ENCODE data around the gene RAB25.

The RAB25 gene

GRCh38 chr1:156079762-156080161 lies 18.8 kb downstream of the RAB25 start:
- DNase-seq (ENCODE audit: low read depth), result no peak

- DNase-seq (ENCODE audit: low read depth), result no peak
These were observed 19.4 kb downstream of the RAB25 start for GRCh38 chr1:156080241-156080862.

- DNase-seq (ENCODE audit: low read depth), result no peak
These were observed 19.9 kb downstream of the RAB25 start for GRCh38 chr1:156080863-156081179.

GRCh38 chr1:156081180-156081916 lies 20.4 kb downstream of the RAB25 start:
- no peak for DNase-seq (ENCODE audit: low read depth)

- DNase-seq (ENCODE audit: low read depth), result no peak
These were observed 21.0 kb downstream of the RAB25 start for GRCh38 chr1:156081917-156082308.

- DNase-seq (ENCODE audit: low read depth), result peak; percentile 41
These were observed 21.5 kb downstream of the RAB25 start, which contains the start of gene MEX3A for GRCh38 chr1:156082309-156083091. Gene MEX3A, minus strand, starts transcription at chr1:156082465. Its CDS starts 467 bp downstream, at chr1:156081998.

GRCh38 chr1:156083800-156084790 lies 23.1 kb downstream of the RAB25 start:
- DNase-seq (ENCODE audit: low read depth), result no peak

GRCh38 chr1:156086256-156086662 lies 25.3 kb downstream of the RAB25 start:
- DNase-seq (ENCODE audit: low read depth), result no peak

GRCh38 chr1:156089704-156090103 lies 28.7 kb downstream of the RAB25 start:
- no peak for DNase-seq (ENCODE audit: low read depth)

GRCh38 chr1:156090138-156090839 lies 29.3 kb downstream of the RAB25 start:
- no peak for DNase-seq (ENCODE audit: low read depth)

GRCh38 chr1:156090840-156091188 lies 29.9 kb downstream of the RAB25 start:
- DNase-seq (ENCODE audit: low read depth), result peak; percentile 80

- no peak for DNase-seq (ENCODE audit: low read depth)
These were observed 30.6 kb downstream of the RAB25 start for GRCh38 chr1:156091610-156092009.

- DNase-seq (ENCODE audit: low read depth), result no peak
These were observed 35.0 kb downstream of the RAB25 start for GRCh38 chr1:156095906-156096508.

GRCh38 chr1:156096640-156097391 lies 35.9 kb downstream of the RAB25 start:
- peak; percentile 75 for DNase-seq (ENCODE audit: low read depth)

GRCh38 chr1:156097499-156098178 lies 36.7 kb downstream of the RAB25 start:
- no peak for DNase-seq (ENCODE audit: low read depth)

GRCh38 chr1:156098784-156099183 lies 37.8 kb downstream of the RAB25 start:
- DNase-seq (ENCODE audit: low read depth), result no peak

GRCh38 chr1:156099282-156099681 lies 38.3 kb downstream of the RAB25 start:
- no peak for DNase-seq (ENCODE audit: low read depth)

- DNase-seq (ENCODE audit: low read depth), result no peak
These were observed 39.4 kb downstream of the RAB25 start for GRCh38 chr1:156100205-156100995.

- DNase-seq (ENCODE audit: low read depth), result no peak
These were observed 40.9 kb downstream of the RAB25 start for GRCh38 chr1:156101880-156102279.
